Measurements from ENCODE around the gene PDP2. TPM values are rescaled to one million over a fixed set of nuclear protein-coding genes. Genes with fewer than 3 reads are reported as not detected.

The PDP2 gene
- total RNA-seq, 1 experiment from 2014 or later: 44.4 TPM

GRCh38 chr16:66930189-66930588 is 49.9 kb downstream of the PDP2 start:
- H3K4me1 ChIP-seq: peaks cover 7% of the 10 kb centered on the region
- no peak for DNase-seq

GRCh38 chr16:66931665-66932064 is 51.4 kb downstream of the PDP2 start:
- DNase-seq: no peak
- BruUV-seq (replicated peaks): no TSS peak
- peaks cover 8% of the 10 kb centered on the region for H3K4me1 ChIP-seq
- Mint-ChIP-seq H3K4me1 (ENCODE audit: low read depth, unreplicated experiment) (peaks cover 19% of the 10 kb centered on the region), H3K36me3 (ENCODE audit: insufficient read depth, unreplicated experiment) (peaks cover 17% of the 10 kb centered on the region), H3K27me3 (ENCODE audit: insufficient read depth, unreplicated experiment) (no peaks in the 10 kb centered on the region), H3K9me3 (ENCODE audit: unreplicated experiment) (no peaks in the 10 kb centered on the region), H3K27ac (ENCODE audit: unreplicated experiment) (no peak overlapping the region), H3K4me3 (ENCODE audit: unreplicated experiment) (no peak overlapping the region)
- intact Hi-C loops (cut with micrococcal nuclease; ENCODE audit: unreplicated experiment): no loop called here
- H3K9me3 ChIP-seq: no peaks in the 10 kb centered on the region
- H3K4me3 ChIP-seq (ENCODE audit: low read depth, low read length): no peak overlapping the region
- no peak for TF ChIP-seq CTCF (IDR thresholded peaks at IDR 0.05; ENCODE audit: insufficient read depth in 1 of 2, low read depth in 1 of 2, low read length in 1 of 2, severe bottlenecking in 1 of 2, unreplicated experiment in 1 of 2)
- ChIA-PET CTCF (no interaction called here), POLR2A (interaction anchor here (0.6 kb wide), 1 partner anchor 19 kb away, joined by 3 read pairs; no protein-coding TSS in a partner anchor)
- no peaks in the 10 kb centered on the region for H3K27me3 ChIP-seq (replicated peaks; ENCODE audit: control insufficient read depth, insufficient read depth, low read length)
- no peaks in the 10 kb centered on the region for H3K36me3 ChIP-seq (ENCODE audit: control insufficient read depth, insufficient read depth, low read length)

More at GRCh38 chr16:66930189-66930588, 49.9 kb downstream of the PDP2 start:
- Histone ChIP-seq H3K4me3 (ENCODE audit: low read depth, low read length) (no peak overlapping the region), H3K9me3 (no peaks in the 10 kb centered on the region), H3K27me3 (replicated peaks; ENCODE audit: control insufficient read depth, insufficient read depth, low read length) (no peaks in the 10 kb centered on the region), H3K36me3 (ENCODE audit: control insufficient read depth, insufficient read depth, low read length) (no peaks in the 10 kb centered on the region)
- H3K27ac Mint-ChIP-seq (ENCODE audit: unreplicated experiment): no peak overlapping the region
- peaks cover 5% of the 10 kb centered on the region for H3K27me3 Mint-ChIP-seq (ENCODE audit: insufficient read depth, unreplicated experiment)
- intact Hi-C loops (cut with micrococcal nuclease; ENCODE audit: unreplicated experiment): no loop called here
- CTCF ChIA-PET: interaction anchor here (1.0 to 1.1 kb wide), 3 partner anchors 11 to 35 kb away, joined by 3 to 4 read pairs (median 4); partner anchors contain the start of gene CDH16
- peaks cover 17% of the 10 kb centered on the region for H3K36me3 Mint-ChIP-seq (ENCODE audit: insufficient read depth, unreplicated experiment)
- H3K4me1 Mint-ChIP-seq (ENCODE audit: low read depth, unreplicated experiment): peaks cover 15% of the 10 kb centered on the region
- no peak for TF ChIP-seq CTCF (IDR thresholded peaks at IDR 0.05; ENCODE audit: insufficient read depth in 1 of 2, low read depth in 1 of 2, low read length in 1 of 2, severe bottlenecking in 1 of 2, unreplicated experiment in 1 of 2)
- no peaks in the 10 kb centered on the region for H3K9me3 Mint-ChIP-seq (ENCODE audit: unreplicated experiment)
- H3K4me3 Mint-ChIP-seq (ENCODE audit: unreplicated experiment): no peak overlapping the region
- POLR2A ChIA-PET: no interaction called here
- BruUV-seq (replicated peaks): no TSS peak

- intact Hi-C loops (cut with micrococcal nuclease; ENCODE audit: unreplicated experiment): no loop called here
- Mint-ChIP-seq H3K27me3 (ENCODE audit: insufficient read depth, unreplicated experiment) (no peaks in the 10 kb centered on the region), H3K36me3 (ENCODE audit: insufficient read depth, unreplicated experiment) (peaks cover 17% of the 10 kb centered on the region), H3K4me1 (ENCODE audit: low read depth, unreplicated experiment) (peaks cover 19% of the 10 kb centered on the region), H3K4me3 (ENCODE audit: unreplicated experiment) (peak overlapping the region; percentile 94), H3K9me3 (ENCODE audit: unreplicated experiment) (no peaks in the 10 kb centered on the region), H3K27ac (ENCODE audit: unreplicated experiment) (no peak overlapping the region)
- Histone ChIP-seq H3K27me3 (replicated peaks; ENCODE audit: control insufficient read depth, insufficient read depth, low read length) (no peaks in the 10 kb centered on the region), H3K4me3 (ENCODE audit: low read depth, low read length) (no peak overlapping the region), H3K36me3 (ENCODE audit: control insufficient read depth, insufficient read depth, low read length) (no peaks in the 10 kb centered on the region), H3K9me3 (no peaks in the 10 kb centered on the region), H3K4me1 (peaks cover 8% of the 10 kb centered on the region)
- ChIA-PET POLR2A (no interaction called here), CTCF (no interaction called here)
- no TSS peak for BruUV-seq (replicated peaks)
- no peak for TF ChIP-seq CTCF (IDR thresholded peaks at IDR 0.05; ENCODE audit: insufficient read depth in 1 of 2, low read depth in 1 of 2, low read length in 1 of 2, severe bottlenecking in 1 of 2, unreplicated experiment in 1 of 2)
- DNase-seq: no peak
Measured at GRCh38 chr16:66932076-66932475, 51.8 kb downstream of the PDP2 start.

Data from Caco-2 (cell line).